BJ (cell line): ENCODE results near the gene PRKCZ. TPM values are rescaled to one million over a fixed set of nuclear protein-coding genes. Genes with fewer than 3 reads are reported as not detected.

Source experiments
- CTCF ChIA-PET: fragments of 350-600 bp; formaldehyde crosslinking; extraction: SDS; loops from one replicate; lab custom pipeline; 2021; ENCODE audit warnings: antibody characterized with exemption, inconsistent platforms; lab: Yijun Ruan, JAX
- POLR2A ChIA-PET: fragments of 300-600 bp; sonication (Branson Sonifier 250); formaldehyde crosslinking; extraction: SDS; loops from one replicate; lab custom pipeline; 2021; ENCODE audit warnings: antibody characterized with exemption; lab: Charles Lee
- DNase-seq: peaks from one replicate; pipeline ENCODE4 v3.0.0-alpha.2; 2011; ENCODE audit warnings: low read depth
- H3K27me3 ChIP-seq: 2 replicates; pipeline ENCODE4 v1.6.0; 2011; ENCODE audit warnings: low read length; ENCODE audit not compliant: control insufficient read depth, insufficient read depth
- H3K36me3 ChIP-seq: 2 replicates; pipeline ENCODE4 v1.5.1; 2011; ENCODE audit warnings: low read length; ENCODE audit not compliant: control insufficient read depth, insufficient read depth
- H3K4me3 ChIP-seq: 2 replicates; pipeline ENCODE4 v1.5.1; 2011; ENCODE audit warnings: low read depth, mild to moderate bottlenecking, control low read depth, low read length
- CTCF ChIP-seq: IDR thresholded peaks from 2 replicates; pipeline ENCODE4 v1.5.1; 2011; ENCODE audit warnings: low read depth, mild to moderate bottlenecking, control low read depth, inconsistent platforms, low read length, moderate library complexity; ENCODE audit not compliant: insufficient read depth
- polyA plus RNA-seq: library from polyadenylated mRNA; depleted of rRNA; stranded (reverse); fragments of >200 nt; gene quantifications from 2 replicates; pipeline ENCODE4 v1.2.3, GENCODE V29; 2011

The PRKCZ gene
- polyA plus RNA-seq, 1 experiment = 2.3 TPM

GRCh38 chr1:2189459-2190425 is 139.5 kb downstream of the PRKCZ start:
- CTCF ChIA-PET = interaction anchor here (0.8 to 13.2 kb wide), 6 partner anchors 10 to 357 kb away, joined by 3 to 328 read pairs (median 10); no protein-coding TSS in a partner anchor
- POLR2A ChIA-PET = interaction anchor here (0.6 to 0.7 kb wide), 3 partner anchors 11 to 1596 kb away, joined by 3 to 4 read pairs (median 3); no protein-coding TSS in a partner anchor
- DNase-seq = peak; percentile 79
- TF ChIP-seq CTCF = no peak
- Histone ChIP-seq H3K27me3 (no peaks in the 10 kb centered on the region), H3K4me3 (peak overlapping the region; percentile 41), H3K36me3 (peaks cover 5% of the 10 kb centered on the region)

GRCh38 chr1:2190491-2190976 is 140.3 kb downstream of the PRKCZ start:
- peak overlapping the region; percentile 41 for H3K4me3 ChIP-seq
- no peak for TF ChIP-seq CTCF
- H3K36me3 ChIP-seq = peaks cover 3% of the 10 kb centered on the region
- CTCF ChIA-PET = interaction anchor here (0.8 to 13.2 kb wide), 5 partner anchors 16 to 357 kb away, joined by 3 to 328 read pairs (median 16); no protein-coding TSS in a partner anchor
- POLR2A ChIA-PET = no interaction called here
- no peaks in the 10 kb centered on the region for H3K27me3 ChIP-seq
- no peak for DNase-seq

GRCh38 chr1:2192031-2192995 is 142.1 kb downstream of the PRKCZ start:
- POLR2A ChIA-PET = no interaction called here
- CTCF ChIA-PET = interaction anchor here (0.6 to 13.2 kb wide), 6 partner anchors 18 to 188 kb away, joined by 3 to 328 read pairs (median 8); no protein-coding TSS in a partner anchor
- peak; percentile 19 for DNase-seq

More at GRCh38 chr1:2192031-2192995, 142.1 kb downstream of the PRKCZ start:
- Histone ChIP-seq H3K27me3 (no peaks in the 10 kb centered on the region), H3K4me3 (no peak overlapping the region), H3K36me3 (peaks cover 1% of the 10 kb centered on the region; the same call in 1 of the 2 replicates)
- TF ChIP-seq CTCF = no peak
